Measurements from ENCODE around the gene CDC42BPA.

Gene CDC42BPA

GRCh38 chr1:226975259-226976250 lies 342.7 kb downstream of the CDC42BPA start:
- H3K9me3 ChIP-seq (ENCODE audit: insufficient read depth, low read depth, low read length): peaks cover 5% of the 10 kb centered on the region
- H3K79me2 ChIP-seq (ENCODE audit: control insufficient read depth, insufficient read depth, low read length, poor library complexity): no peaks in the 10 kb centered on the region
- no peak overlapping the region for H3K4ac ChIP-seq (ENCODE audit: low read depth, low read length)
- H3K27ac ChIP-seq (ENCODE audit: low read depth, low read length): no peak overlapping the region
- no peak overlapping the region for H2BK5ac ChIP-seq (ENCODE audit: low read depth, low read length, poor library complexity)
- no peak overlapping the region for H4K91ac ChIP-seq (ENCODE audit: low read depth, low read length)
- no peak overlapping the region for H2AFZ ChIP-seq (ENCODE audit: insufficient read depth, low read length, poor library complexity)
- no peak overlapping the region for H4K8ac ChIP-seq (ENCODE audit: low read depth, low read length)
- H3K14ac ChIP-seq (ENCODE audit: low read length): no peak overlapping the region
- H3K4me3 ChIP-seq (ENCODE audit: low read depth, low read length): no peak overlapping the region
- no CpG with 5 or more reads among the region's 32 CpGs for WGBS (ENCODE audit: extremely low coverage, insufficient coverage, insufficient read length)
- no peak overlapping the region for H2BK120ac ChIP-seq (ENCODE audit: insufficient read depth, low read length, poor library complexity)
- DNase-seq: no peak
- H3K27me3 ChIP-seq (ENCODE audit: insufficient read depth, low read length): no peaks in the 10 kb centered on the region
- H3K4me2 ChIP-seq (ENCODE audit: low read length): no peak overlapping the region
- no peak overlapping the region for H3K9ac ChIP-seq (ENCODE audit: low read length)
- H4K12ac ChIP-seq (ENCODE audit: low read depth, low read length): no peak overlapping the region
- H3K79me1 ChIP-seq (ENCODE audit: low read length): peaks cover 4% of the 10 kb centered on the region
- H2AK5ac ChIP-seq (ENCODE audit: low read length): no peak overlapping the region
- H2BK12ac ChIP-seq (ENCODE audit: low read length): no peak overlapping the region
- no peak overlapping the region for H3K23ac ChIP-seq (ENCODE audit: low read length)
- H3K36me3 ChIP-seq (ENCODE audit: control insufficient read depth in 1 of 2, insufficient read depth in 2 of 2, low read length in 2 of 2): no peaks in the 10 kb centered on the region
- H3K18ac ChIP-seq (ENCODE audit: low read length): no peak overlapping the region
- H3K4me1 ChIP-seq (ENCODE audit: control insufficient read depth in 1 of 2, insufficient read depth in 2 of 2, low read length in 2 of 2): peaks cover 20 to 22% of the 10 kb centered on the region in 2 experiments

DNA sequence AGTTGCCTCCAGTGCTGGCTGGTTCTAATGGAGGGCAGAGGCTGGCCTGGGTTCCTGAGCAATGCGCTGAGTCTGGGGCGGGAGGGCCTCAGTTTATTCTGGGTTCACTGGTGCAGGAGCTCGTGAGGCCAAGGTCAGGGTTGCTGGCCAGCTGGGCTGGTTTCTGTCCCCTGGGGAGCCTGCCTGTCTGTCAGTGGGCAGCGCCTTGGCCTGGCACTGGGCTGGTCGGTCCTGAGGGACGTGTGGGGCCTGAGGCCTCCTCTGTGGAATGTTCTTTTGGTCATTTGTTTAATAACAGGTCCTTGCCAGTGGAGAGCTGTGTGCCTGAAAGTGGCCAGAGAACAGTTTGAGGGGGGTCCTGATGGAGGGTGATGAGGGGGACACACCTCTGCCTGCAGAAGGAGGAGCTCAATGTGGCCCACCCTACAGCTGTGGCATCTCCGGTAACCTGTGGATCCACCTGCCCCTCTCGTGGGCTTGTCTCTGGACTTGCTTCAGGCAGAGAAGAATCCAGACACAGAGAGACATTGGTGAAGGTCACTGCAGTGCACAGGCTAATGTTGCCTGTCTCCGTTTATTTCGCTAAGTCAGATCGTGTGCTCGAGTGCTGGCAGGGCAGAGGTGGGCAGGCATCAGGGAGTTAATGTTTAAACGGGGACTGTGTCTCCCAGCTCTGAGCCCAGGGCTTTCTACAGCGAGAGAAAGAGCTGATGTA lies 343.6 kb downstream of the CDC42BPA start:
- Histone ChIP-seq H2BK12ac (ENCODE audit: low read length) (peak overlapping the region; percentile 14), H2BK5ac (ENCODE audit: low read depth, low read length, poor library complexity) (peak overlapping the region; percentile 22), H2BK120ac (ENCODE audit: insufficient read depth, low read length, poor library complexity) (peak overlapping the region; percentile 48), H3K79me1 (ENCODE audit: low read length) (peaks cover 4% of the 10 kb centered on the region), H2AFZ (ENCODE audit: insufficient read depth, low read length, poor library complexity) (no peak overlapping the region), H3K23ac (ENCODE audit: low read length) (no peak overlapping the region), H3K9ac (ENCODE audit: low read length) (no peak overlapping the region), H3K27me3 (ENCODE audit: insufficient read depth, low read length) (no peaks in the 10 kb centered on the region), H3K9me3 (ENCODE audit: insufficient read depth, low read depth, low read length) (peaks cover 5% of the 10 kb centered on the region), H4K12ac (ENCODE audit: low read depth, low read length) (no peak overlapping the region), H3K36me3 (ENCODE audit: control insufficient read depth in 1 of 2, insufficient read depth in 2 of 2, low read length in 2 of 2) (no peaks in the 10 kb centered on the region), H3K4me1 (ENCODE audit: control insufficient read depth in 1 of 2, insufficient read depth in 2 of 2, low read length in 2 of 2) (peaks cover 20 to 22% of the 10 kb centered on the region in 2 experiments), H4K91ac (ENCODE audit: low read depth, low read length) (peak overlapping the region; percentile 41), H4K8ac (ENCODE audit: low read depth, low read length) (peak overlapping the region; percentile 43), H3K27ac (ENCODE audit: low read depth, low read length) (peak overlapping the region; percentile 74), H3K79me2 (ENCODE audit: control insufficient read depth, insufficient read depth, low read length, poor library complexity) (no peaks in the 10 kb centered on the region), H3K14ac (ENCODE audit: low read length) (peak overlapping the region; percentile 65), H3K18ac (ENCODE audit: low read length) (peak overlapping the region; percentile 6), H2AK5ac (ENCODE audit: low read length) (peak overlapping the region; percentile 9), H3K4ac (ENCODE audit: low read depth, low read length) (no peak overlapping the region), H3K4me2 (ENCODE audit: low read length) (no peak overlapping the region), H3K4me3 (ENCODE audit: low read depth, low read length) (no peak overlapping the region)
- no CpG with 5 or more reads among the region's 14 CpGs for WGBS (ENCODE audit: extremely low coverage, insufficient coverage, insufficient read length)
- DNase-seq: no peak

- peaks cover 20 to 22% of the 10 kb centered on the region in 2 experiments for H3K4me1 ChIP-seq (ENCODE audit: control insufficient read depth in 1 of 2, insufficient read depth in 2 of 2, low read length in 2 of 2)
- H3K4me2 ChIP-seq (ENCODE audit: low read length): peak overlapping the region; percentile 5
- no peak overlapping the region for H3K4ac ChIP-seq (ENCODE audit: low read depth, low read length)
- peak; percentile 35 to 56 for DNase-seq
- peak overlapping the region; percentile 65 for H3K14ac ChIP-seq (ENCODE audit: low read length)
- no peak overlapping the region for H2BK12ac ChIP-seq (ENCODE audit: low read length)
- H3K36me3 ChIP-seq (ENCODE audit: control insufficient read depth in 1 of 2, insufficient read depth in 2 of 2, low read length in 2 of 2): no peaks in the 10 kb centered on the region
- peak overlapping the region; percentile 43 for H4K8ac ChIP-seq (ENCODE audit: low read depth, low read length)
- no peak overlapping the region for H3K9ac ChIP-seq (ENCODE audit: low read length)
- H3K23ac ChIP-seq (ENCODE audit: low read length): no peak overlapping the region
- H3K18ac ChIP-seq (ENCODE audit: low read length): peak overlapping the region; percentile 6
- no peak overlapping the region for H4K12ac ChIP-seq (ENCODE audit: low read depth, low read length)
- peak overlapping the region; percentile 22 for H2BK5ac ChIP-seq (ENCODE audit: low read depth, low read length, poor library complexity)
- WGBS (ENCODE audit: extremely low coverage, insufficient coverage, insufficient read length): no CpG with 5 or more reads among the region's 11 CpGs
- peaks cover 5% of the 10 kb centered on the region for H3K9me3 ChIP-seq (ENCODE audit: insufficient read depth, low read depth, low read length)
- peaks cover 4% of the 10 kb centered on the region for H3K79me1 ChIP-seq (ENCODE audit: low read length)
- peak overlapping the region; percentile 41 for H4K91ac ChIP-seq (ENCODE audit: low read depth, low read length)
- H3K27me3 ChIP-seq (ENCODE audit: insufficient read depth, low read length): no peaks in the 10 kb centered on the region
- H3K27ac ChIP-seq (ENCODE audit: low read depth, low read length): peak overlapping the region; percentile 74
- H3K4me3 ChIP-seq (ENCODE audit: low read depth, low read length): no peak overlapping the region
- no peak overlapping the region for H2AFZ ChIP-seq (ENCODE audit: insufficient read depth, low read length, poor library complexity)
- H2AK5ac ChIP-seq (ENCODE audit: low read length): peak overlapping the region; percentile 9
- H3K79me2 ChIP-seq (ENCODE audit: control insufficient read depth, insufficient read depth, low read length, poor library complexity): no peaks in the 10 kb centered on the region
- H2BK120ac ChIP-seq (ENCODE audit: insufficient read depth, low read length, poor library complexity): peak overlapping the region; percentile 48
These were observed 344.3 kb downstream of the CDC42BPA start for GRCh38 chr1:226973898-226974543.

GRCh38 chr1:226973371-226973897 lies 344.9 kb downstream of the CDC42BPA start:
- Histone ChIP-seq H3K79me2 (ENCODE audit: control insufficient read depth, insufficient read depth, low read length, poor library complexity) (no peaks in the 10 kb centered on the region), H4K8ac (ENCODE audit: low read depth, low read length) (no peak overlapping the region), H3K9me3 (ENCODE audit: insufficient read depth, low read depth, low read length) (peaks cover 5% of the 10 kb centered on the region), H2BK120ac (ENCODE audit: insufficient read depth, low read length, poor library complexity) (no peak overlapping the region), H3K4me1 (ENCODE audit: control insufficient read depth in 1 of 2, insufficient read depth in 2 of 2, low read length in 2 of 2) (peaks cover 20 to 22% of the 10 kb centered on the region in 2 experiments), H2AFZ (ENCODE audit: insufficient read depth, low read length, poor library complexity) (no peak overlapping the region), H3K23ac (ENCODE audit: low read length) (no peak overlapping the region), H3K4ac (ENCODE audit: low read depth, low read length) (no peak overlapping the region), H3K14ac (ENCODE audit: low read length) (peak overlapping the region; percentile 39), H2AK5ac (ENCODE audit: low read length) (no peak overlapping the region), H4K91ac (ENCODE audit: low read depth, low read length) (peak overlapping the region; percentile 45), H3K36me3 (ENCODE audit: control insufficient read depth in 1 of 2, insufficient read depth in 2 of 2, low read length in 2 of 2) (no peaks in the 10 kb centered on the region), H3K9ac (ENCODE audit: low read length) (no peak overlapping the region), H3K4me2 (ENCODE audit: low read length) (peak overlapping the region; percentile 5), H3K18ac (ENCODE audit: low read length) (no peak overlapping the region), H3K27ac (ENCODE audit: low read depth, low read length) (peak overlapping the region; percentile 74), H4K12ac (ENCODE audit: low read depth, low read length) (no peak overlapping the region), H2BK5ac (ENCODE audit: low read depth, low read length, poor library complexity) (peak overlapping the region; percentile 37), H2BK12ac (ENCODE audit: low read length) (no peak overlapping the region), H3K27me3 (ENCODE audit: insufficient read depth, low read length) (no peaks in the 10 kb centered on the region), H3K79me1 (ENCODE audit: low read length) (peaks cover 4% of the 10 kb centered on the region), H3K4me3 (ENCODE audit: low read depth, low read length) (no peak overlapping the region)
- WGBS (ENCODE audit: extremely low coverage, insufficient coverage, insufficient read length): no CpG with 5 or more reads among the region's 5 CpGs
- DNase-seq: no peak
